Activated effector memory CD4-positive, alpha-beta T cell treated with Interleukin-2 at 50 U/mL for 16 hours (primary cell): ENCODE data around the gene PRDX1.
"Not testable (repeated sequence)": the region's sequence is repeated elsewhere in the genome, so short reads cannot be mapped to it uniquely, and the experiment has no call there.

Experiments
- DNase-seq: peaks from one replicate; pipeline ENCODE4 v3.0.0-alpha.2; 2020

The PRDX1 gene

DNA sequence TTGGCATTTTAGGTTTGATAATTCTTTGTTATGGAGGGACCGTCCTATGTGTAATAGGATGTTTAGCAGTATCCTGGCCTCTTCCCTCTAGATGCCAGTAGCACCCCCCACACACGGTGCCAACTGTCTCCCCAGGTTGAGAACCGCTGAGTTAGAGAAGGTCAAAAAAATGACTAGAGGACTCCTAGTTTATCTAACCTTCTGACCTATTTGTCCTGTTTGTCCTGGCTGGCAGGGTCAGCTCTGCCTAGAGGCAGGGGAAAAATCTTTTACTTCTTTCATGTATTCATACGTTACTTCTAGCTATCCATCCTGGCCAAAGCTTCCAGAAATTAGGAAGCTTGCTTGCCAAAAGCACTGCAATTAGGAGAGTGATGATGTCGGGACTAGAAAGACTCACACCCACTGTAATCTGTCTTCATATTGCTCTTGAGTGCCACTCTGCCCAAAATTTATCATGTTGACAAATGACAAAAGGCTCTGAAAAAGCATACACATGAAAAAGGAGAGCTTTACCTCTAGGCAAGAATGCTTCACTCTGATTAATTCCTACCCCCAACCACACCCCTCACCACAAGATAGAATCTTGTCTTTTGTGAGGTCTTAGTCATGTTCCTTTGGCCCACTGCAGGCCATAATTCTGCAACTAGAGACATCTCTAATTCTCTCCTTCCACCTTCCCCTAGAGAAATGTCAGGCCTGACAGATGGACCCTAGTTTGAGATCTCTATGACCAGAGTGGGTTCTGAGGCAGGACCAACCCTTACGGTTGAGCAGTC is 14.5 kb upstream of the PRDX1 start:
- DNase-seq: no peak

DNA sequence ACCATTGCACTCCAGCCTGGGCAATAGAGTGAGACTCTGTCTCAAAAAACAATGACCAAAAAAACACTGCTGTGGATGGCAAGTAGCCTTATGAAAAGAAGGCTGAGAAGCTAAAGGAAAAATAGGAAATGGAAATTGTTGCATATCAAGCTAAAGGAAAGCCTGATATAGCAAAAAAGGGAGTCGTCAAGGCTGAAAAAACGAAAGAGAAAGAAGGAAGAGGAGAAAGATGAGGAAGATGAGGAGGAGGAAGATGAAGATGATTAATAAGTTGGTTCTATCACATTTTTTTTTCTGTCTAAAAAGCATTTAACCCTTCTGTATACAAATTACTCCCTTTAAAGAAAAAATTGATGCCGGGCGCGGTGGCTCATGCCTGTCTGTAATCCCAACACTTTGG is 10.2 kb upstream of the PRDX1 start:
- no peak for DNase-seq

DNA sequence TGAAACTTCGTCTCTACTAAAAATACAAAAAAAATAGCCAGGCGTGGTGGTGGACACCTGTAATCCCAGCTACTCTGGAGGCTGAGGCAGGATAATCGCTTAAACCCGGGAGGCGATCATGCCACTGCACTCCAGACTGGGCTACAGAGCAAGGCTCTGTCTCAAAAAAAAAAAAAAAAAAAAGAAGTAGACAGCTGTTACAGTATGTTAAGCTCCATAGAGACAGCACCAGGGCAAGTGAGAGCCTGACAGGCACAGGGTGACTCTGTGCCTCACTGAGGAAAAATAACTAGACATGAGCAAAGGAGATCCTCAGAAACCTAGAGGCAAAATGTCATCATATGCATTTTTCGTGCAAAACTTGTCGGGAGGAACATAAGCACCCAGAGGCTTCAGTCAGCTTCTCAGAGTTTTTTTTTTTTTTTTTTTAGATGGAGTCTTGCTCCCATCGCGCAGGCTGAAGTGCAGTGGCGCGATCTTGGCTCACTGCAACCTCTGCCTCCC is 9.0 kb upstream of the PRDX1 start:
- no peak for DNase-seq

DNA sequence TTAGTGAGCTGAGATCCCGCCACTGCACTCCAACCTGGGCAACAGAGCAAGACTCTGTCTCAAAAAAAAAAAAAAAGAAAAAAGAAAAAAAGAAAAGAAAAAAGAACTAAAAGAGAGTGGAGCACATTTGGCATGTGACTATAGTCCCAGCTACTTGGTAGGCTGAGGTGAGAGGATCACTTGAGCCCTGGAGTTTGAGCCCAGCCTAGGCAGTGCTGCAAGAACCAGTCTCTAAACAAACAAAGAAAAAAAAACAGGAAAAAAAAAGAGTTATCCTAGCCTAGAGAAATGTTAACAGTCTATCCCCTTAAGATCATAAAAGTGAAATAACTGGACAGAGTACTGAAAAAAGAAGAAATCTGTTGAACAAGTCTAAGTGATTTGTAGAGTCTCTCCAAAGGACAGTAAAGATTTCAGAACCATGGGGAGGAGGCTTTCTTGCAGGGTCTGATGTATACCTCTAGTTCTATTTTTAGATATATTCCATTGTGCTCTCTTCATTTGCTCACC is 4.5 kb upstream of the PRDX1 start:
- DNase-seq: no peak

DNA sequence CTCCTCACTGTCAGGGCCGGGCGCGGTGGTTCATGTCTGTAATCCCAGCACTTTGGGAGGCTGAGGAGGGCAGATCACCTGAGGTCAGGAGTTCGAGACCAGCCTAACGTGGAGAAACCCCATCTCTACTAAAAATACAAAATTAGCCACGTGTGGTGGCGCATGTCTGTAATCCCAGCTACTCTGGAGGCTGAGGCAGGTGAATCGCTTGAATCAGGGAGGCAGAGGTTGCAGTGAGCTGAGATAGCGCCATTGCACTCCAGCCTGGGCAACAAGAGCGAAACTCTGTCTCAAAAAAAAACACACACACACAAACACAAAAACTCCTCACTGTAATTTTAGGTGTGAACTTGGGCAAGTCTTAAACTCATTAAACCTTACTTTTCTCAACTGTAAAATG is 2.3 kb upstream of the PRDX1 start:
- not testable (repeated sequence) for DNase-seq

DNA sequence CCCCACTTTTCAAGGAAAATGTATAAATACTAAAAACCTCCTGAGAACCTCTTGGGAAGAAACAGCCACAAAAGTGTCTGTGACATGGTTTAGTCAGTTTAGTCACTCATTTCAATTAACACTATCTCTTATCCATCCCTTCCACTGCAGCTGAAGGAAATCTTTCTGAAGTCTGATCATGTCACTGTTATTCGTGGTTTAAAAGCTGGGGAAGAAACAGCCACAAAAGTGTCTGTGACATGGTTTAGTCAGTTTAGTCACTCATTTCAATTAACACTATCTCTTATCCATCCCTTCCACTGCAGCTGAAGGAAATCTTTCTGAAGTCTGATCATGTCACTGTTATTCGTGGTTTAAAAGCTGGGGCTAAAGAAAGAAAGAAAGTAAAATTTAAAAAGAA is 1.8 kb upstream of the PRDX1 start:
- not testable (repeated sequence) for DNase-seq

DNA sequence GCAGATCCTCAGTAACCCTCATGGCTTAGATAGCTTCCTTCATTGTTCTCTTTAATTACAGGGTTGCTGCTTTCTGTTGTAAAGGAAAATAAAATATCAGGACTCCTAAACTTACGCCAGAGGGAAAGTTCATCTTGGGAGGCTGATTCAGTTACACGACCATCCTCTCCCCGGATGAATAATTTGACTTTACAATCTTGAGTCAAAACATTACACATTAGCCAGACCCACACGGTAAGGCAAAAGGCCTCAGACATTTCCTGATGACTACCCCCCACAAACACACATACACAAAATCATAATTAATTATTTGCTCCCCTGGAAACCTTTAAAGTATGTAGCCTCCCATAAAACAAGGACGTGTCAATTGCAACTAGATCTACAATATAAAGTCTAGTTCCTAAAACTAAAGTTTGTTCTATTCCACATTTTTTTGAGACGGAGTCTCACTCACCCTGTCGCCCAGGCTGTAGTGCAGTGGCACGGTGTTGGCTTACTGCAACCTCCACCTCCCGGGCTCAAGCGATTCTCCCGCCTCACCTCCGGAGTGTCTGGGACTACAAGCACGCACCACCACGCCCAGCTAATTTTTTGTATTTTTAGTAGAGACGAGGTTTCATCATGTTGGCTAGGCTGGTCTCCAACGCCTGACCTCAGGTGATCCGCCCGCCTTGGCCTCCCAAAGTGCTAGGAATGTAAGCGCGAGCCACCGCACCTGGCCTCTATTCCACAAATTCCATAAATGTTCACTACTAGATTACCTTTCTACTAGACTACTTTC is 830 bp upstream of the PRDX1 start:
- DNase-seq: no peak

DNA sequence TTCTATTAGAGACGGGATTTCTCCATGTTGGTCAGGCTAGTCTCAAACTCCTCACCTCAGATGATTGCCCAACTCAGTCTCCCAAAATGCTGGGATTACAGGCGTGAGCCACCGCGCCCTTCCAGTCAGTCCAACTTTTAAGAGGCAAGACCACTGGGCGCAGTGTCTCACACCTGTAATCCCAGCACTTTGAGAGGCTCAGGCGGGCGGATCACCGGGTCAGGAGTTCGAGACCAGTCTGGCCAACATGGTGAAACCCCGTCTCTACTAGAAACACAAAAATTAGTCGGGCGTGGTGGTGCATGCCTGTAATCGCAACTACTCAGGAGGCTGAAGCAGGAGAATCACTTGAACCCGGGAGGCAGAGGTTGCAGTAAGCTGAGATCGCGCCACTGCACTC is 1.9 kb downstream of the PRDX1 start:
- DNase-seq: not testable (repeated sequence)

DNA sequence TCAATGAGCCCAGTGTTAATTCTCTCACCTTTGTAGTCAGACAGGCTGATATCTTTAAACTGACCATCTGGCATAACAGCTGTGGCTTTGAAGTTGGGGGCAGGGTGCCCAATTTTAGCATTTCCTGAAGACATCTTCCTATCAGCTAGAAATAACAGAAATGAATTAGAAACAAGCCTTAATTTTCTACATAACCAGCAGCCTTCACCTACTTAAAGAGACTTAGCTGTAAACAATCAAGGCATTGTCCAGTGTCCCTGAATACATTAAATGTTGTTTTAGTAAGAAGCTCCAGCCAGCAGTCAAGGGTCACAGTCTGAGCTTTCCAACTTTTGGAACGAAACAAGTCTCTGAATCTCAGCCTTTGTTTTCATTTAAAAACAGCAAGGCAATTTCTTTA is 2.8 kb downstream of the PRDX1 start:
- DNase-seq: no peak

DNA sequence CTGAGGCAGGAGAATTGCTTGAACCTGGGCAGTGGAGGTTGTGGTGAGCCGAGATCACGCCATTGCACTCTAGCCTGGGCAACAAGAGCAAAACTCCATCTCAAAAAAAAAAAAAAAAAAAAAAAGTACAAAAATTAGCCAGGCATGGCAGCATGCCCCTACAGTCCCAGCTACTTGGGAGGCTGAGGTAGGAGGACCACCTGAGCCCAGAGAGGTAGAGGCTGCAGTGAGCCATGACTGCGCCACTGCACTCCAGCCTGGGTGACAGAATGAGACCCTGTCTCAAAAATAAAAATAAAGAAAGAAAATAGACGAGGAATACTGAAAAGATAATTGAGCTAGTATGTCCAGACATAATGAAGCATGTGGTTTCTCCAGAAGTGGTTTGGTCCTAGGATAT is 3.3 kb downstream of the PRDX1 start:
- not testable (repeated sequence) for DNase-seq

DNA sequence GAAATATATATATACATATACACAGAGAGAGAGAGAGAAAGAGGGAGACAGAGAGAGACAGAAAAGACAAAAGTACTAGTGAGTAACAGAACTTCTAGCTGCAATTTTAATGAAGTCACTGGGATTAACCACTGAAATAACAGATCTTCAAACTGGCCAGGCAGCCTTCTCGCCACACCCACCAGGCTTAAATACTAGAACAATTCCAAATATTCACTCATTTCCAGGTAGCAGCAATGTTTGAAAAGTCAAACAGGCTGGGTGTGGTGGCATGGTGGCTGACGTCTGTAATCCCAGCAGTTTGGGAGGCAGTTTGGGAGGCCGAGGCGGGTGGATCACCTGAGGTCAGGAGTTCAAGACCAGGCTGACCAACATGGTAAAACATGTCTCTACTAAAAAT is 5.2 kb downstream of the PRDX1 start:
- DNase-seq: no peak

DNA sequence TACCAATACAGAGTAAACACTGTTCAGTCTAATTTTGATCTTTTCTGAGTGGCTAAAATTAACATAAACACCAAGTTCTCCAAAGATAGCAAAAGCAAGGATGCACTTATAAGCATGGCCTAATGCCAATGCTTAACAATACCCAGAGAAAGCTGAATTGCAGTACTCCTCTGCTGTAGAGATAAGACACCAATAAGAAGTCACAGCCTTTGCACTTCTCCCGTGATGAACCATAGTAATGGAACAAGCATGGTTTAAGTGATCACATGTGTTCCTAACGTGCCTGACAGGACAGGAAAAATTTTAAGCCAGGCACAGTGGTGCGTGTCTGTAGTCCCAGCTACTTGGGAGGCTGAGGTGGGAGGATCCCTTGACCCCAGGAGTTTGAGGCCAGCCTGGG is 5.6 kb downstream of the PRDX1 start:
- no peak for DNase-seq

DNA sequence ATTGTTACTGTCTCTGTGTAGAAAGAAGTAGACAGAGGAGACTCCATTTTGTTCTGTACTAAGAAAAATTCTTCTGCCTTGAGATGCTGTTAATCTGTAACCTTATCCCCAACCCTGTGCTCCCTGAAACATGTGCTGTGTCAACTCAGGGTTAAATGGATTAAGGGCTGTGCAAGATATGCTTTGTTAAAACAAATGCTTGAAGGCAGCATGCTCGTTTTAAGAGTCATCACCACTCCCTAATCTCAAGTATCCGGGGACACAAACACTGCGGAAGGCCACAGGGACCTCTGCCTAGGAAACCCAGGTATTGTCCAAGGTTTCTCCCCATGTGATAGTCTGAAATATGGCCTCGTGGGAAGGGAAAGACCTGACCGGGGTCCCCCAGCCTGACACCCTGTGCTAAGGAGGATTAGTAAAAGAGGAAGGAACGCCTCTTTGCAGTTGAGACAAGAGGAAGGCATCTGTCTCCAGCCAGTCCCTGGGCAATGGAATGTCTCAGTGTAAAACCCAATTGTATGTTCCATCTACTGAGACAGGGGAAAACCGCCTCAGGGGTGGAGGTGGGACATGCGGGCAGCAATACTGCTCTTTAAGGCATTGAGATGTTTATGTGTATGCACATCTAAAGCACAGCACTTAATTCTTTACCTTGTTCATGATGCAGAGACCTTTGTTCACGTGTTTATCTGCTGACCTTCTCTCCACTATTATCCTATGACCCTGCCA is 8.0 kb downstream of the PRDX1 start:
- not testable (repeated sequence) for DNase-seq

DNA sequence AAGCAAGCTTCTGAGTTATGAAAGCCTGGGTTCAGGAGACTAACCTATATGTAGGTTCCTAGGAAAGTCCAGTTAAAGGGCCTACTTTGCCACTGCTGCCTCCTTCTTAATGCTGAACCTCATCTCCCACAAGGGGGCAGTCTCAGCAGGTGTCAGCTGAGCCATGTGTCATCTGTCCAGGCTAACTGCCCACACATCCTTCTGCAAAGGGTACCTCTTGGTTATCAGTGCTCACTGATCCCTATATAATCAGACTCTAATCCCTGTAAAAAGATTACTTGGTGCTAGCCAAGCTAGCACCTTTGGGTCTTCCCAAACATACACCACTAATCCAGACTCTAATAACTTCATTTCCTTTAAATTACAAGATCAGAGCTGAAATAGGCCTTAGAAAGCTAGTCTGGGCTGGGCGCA is 9.0 kb downstream of the PRDX1 start:
- peak; percentile 26 for DNase-seq

DNA sequence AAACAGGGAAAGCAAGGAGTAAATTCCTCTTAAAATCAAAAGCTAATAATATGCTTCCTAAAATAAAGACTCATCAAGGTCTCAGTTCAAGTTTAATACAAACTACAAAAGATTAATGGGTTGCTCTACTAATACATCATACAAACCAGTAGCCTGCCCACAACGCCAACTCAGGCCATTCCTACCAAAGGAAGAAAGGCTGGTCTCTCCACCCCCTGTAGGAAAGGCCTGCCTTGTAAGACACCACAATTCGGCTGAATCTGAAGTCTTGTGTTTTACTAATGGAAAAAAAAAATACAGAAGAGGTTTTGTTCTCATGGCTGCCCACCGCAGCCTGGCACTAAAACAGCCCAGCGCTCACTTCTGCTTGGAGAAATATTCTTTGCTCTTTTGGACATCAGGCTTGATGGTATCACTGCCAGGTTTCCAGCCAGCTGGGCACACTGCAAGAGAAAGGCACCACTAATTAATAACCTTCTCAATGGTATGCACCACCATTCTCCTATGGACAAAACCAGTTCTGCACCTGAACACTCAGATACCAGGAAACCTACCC is 10.6 kb downstream of the PRDX1 start:
- no peak for DNase-seq

DNA sequence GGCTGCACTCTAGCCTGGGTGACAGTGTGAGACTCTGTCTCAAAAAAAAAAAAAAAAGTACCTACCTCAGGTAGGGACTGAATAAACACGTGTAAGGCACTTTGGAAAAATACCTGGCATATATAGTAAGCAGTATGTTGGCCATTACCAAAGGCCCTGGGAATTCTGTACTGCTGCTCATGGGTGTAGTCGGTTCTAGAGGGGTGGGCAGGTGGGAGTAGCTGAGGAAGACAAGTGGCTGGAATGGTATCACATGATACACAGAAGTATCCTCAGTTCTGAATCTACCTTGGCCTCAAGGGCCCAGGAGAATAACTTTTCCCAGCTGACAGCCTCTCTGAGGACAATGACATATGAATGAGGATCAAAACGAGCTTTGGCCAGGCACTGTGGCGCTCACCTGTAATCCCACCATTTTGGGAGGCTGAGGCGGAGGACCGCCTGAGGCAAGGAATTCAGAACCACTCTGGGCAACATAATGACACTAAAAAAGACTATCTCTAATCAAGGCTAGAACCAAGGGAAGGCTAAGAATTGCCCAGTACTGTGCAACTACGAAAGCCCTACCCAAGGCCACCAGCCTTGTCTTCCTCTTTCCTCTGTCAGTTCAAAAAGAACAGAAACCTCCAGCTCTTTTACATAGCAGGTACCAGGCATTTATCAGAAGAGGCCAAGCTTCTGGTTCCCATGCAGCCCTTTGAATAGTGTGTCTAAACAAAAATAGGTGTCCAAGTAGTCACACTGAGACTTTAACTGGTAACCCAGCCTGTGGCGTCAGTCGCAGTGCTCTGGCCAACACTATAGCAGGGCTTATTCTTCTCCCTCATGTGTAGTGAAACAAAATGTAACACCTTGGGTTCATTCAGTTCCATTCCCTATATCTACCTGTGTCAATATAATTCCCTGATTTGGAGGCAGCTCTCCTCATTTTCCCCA is 11.4 kb downstream of the PRDX1 start:
- no peak for DNase-seq

DNA sequence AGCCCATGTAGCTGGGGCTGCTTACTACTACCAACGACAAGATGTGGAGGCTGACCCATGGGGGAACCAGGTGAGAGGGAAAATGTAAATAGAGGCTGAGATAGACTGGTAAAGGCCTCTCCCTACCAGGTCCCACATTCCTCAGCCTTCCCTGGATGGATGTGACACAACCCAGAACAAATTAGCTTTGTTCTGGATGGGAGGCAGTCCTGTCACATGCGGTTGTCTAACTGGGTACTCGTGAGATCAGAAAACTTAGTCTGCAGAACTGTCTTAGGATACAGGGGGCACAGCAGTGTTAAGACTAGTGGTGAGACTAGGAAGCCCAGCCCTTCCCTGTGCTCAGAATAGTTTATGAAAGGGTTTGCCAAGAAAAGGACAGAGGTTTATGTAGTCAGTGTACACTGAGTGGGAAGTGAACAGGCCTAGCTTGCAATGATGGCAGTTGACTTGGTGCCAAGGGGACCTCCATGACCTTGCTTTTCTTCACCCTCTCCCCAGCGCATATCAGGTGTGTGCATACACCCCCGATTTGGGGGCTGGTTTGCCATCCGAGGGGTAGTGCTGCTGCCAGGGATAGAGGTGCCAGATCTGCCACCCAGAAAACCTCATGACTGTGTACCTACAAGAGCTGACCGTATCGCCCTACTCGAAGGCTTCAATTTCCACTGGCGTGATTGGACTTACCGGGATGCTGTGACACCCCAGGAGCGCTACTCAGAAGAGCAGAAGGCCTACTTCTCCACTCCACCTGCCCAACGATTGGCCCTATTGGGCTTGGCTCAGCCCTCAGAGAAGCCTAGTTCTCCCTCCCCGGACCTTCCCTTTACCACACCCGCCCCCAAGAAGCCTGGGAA is 13.2 kb downstream of the PRDX1 start:
- no peak for DNase-seq

DNA sequence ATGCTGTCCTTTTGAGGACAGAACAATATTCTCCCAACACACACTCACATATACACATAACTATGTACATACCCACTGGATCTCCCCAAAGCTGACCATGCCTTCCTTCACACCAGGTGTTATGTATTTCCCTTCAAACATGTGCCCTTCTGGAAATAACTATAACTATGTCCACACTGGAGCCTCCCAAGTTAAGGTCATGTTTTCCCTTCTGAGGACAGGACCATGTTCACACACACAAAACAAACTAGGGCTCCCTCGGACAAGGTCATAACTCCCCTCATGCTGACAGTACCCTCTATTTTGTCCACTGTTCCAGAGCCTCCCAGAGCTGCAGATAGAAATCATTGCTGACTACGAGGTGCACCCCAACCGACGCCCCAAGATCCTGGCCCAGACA is 13.8 kb downstream of the PRDX1 start:
- DNase-seq: no peak

DNA sequence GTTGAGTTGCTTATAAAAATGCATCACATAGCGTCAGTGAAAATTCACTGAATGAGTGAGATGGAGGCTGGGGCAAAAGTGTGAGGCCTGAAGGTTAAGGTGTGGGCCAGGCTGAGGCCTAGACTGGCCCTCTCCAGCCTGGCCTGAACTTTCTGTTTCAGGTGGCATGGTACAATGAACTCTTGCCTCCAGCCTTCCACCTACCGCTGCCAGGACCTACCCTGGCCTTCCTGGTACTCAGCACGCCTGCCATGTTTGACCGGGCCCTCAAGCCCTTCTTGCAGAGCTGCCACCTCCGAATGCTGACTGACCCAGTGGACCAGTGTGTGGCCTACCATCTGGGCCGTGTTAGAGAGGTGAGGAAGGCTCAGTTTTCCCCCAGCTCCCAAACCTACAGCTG is 14.5 kb downstream of the PRDX1 start:
- no peak for DNase-seq

DNA sequence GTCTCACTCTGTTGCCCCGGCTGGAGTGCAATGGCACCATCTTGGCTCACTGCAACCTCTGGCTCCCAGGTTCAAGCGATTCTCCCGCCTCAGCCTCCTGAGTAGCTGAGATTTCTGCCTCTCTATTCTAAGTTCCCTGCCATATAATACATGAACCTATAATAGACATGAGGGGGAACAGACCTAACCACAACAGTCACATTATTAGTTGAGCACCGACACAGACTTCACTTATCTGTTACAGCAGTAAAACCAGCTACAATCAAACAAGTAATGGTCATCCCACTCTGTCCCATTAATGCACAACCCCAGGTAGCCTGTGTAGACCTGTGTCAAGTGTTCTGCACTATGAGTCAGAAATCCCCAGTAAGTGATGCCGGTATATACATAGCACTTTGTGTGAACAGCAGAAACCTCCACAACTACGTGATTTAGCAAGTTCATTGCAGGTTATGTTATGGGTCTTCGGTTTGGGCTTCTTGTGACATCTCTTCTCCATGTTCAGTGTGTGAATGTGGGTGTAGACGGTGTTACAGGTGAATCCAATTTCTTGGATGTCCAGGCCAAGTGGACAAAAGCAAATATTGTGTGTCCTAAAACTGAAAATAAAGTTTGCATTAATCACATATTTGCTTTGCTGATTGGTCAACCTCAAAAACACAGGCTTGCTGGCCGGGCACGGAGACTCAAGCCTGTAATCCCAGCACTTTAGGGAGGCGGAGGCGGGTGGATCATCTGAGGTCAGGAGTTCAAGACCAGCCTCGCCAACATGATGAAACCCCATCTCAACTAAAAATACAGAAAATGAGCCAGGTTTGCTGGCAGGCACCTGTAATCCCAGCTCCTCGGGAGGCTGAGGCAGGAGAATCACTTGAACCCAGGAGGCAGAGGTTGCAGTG is 18.0 kb downstream of the PRDX1 start:
- no peak for DNase-seq
